ENCODE measurements around the gene ASB2.

ASB2 gene

DNA sequence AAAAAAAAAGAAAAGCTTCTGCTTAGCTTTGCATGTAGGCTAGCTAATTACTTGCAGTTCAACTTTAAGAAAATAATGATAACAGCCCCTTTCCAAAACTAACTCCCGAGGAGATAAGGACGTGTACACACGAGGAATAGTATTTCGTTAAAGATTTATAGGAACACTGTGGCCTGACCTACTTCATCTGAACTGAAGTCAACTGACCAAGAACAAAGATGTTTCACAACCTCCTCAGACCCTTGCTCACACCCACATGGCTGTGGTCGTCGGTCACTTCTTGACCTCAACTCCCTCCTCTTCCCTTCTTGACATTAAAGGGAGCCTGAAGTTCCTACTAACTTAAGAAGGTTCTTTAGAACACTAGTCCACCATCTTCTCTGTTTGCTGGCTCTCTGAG lies 74.6 kb downstream of the ASB2 start:
- TF ChIP-seq FOXP2 (optimal IDR thresholded peaks at IDR 0.05; ENCODE audit: borderline replicate concordance, extremely low read depth, extremely low read length, insufficient read depth) (no peak), SIN3A (IDR thresholded peaks at IDR 0.05; ENCODE audit: borderline replicate concordance, insufficient read depth, low read length) (no peak), TAF1 (IDR thresholded peaks at IDR 0.05; ENCODE audit: borderline replicate concordance, insufficient read depth, low read length) (no peak)
- TF ChIP-seq, protein P1, sequence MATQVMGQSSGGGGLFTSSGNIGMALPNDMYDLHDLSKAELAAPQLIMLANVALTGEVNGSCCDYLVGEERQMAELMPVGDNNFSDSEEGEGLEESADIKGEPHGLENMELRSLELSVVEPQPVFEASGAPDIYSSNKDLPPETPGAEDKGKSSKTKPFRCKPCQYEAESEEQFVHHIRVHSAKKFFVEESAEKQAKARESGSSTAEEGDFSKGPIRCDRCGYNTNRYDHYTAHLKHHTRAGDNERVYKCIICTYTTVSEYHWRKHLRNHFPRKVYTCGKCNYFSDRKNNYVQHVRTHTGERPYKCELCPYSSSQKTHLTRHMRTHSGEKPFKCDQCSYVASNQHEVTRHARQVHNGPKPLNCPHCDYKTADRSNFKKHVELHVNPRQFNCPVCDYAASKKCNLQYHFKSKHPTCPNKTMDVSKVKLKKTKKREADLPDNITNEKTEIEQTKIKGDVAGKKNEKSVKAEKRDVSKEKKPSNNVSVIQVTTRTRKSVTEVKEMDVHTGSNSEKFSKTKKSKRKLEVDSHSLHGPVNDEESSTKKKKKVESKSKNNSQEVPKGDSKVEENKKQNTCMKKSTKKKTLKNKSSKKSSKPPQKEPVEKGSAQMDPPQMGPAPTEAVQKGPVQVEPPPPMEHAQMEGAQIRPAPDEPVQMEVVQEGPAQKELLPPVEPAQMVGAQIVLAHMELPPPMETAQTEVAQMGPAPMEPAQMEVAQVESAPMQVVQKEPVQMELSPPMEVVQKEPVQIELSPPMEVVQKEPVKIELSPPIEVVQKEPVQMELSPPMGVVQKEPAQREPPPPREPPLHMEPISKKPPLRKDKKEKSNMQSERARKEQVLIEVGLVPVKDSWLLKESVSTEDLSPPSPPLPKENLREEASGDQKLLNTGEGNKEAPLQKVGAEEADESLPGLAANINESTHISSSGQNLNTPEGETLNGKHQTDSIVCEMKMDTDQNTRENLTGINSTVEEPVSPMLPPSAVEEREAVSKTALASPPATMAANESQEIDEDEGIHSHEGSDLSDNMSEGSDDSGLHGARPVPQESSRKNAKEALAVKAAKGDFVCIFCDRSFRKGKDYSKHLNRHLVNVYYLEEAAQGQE (IDR thresholded peaks at IDR 0.05; ENCODE audit: insufficient read depth in 1 of 2, low read depth in 2 of 2, low read length in 2 of 2), result no peak

- TF ChIP-seq TAF1 (IDR thresholded peaks at IDR 0.05; ENCODE audit: borderline replicate concordance, insufficient read depth, low read length) (no peak), FOXP2 (optimal IDR thresholded peaks at IDR 0.05; ENCODE audit: borderline replicate concordance, extremely low read depth, extremely low read length, insufficient read depth) (no peak), POLR2AphosphoS5 (IDR thresholded peaks at IDR 0.05; ENCODE audit: low read depth, low read length) (no peak), SIN3A (IDR thresholded peaks at IDR 0.05; ENCODE audit: borderline replicate concordance, insufficient read depth, low read length) (no peak)
- TF ChIP-seq, protein P1 (IDR thresholded peaks at IDR 0.05; ENCODE audit: insufficient read depth in 1 of 2, low read depth in 2 of 2, low read length in 2 of 2), result no peak
Observed at GRCh38 chr14:93898731-93899130, 77.6 kb downstream of the ASB2 start.

GRCh38 chr14:93898081-93898611 lies 78.2 kb downstream of the ASB2 start:
- TF ChIP-seq SIN3A (IDR thresholded peaks at IDR 0.05; ENCODE audit: borderline replicate concordance, insufficient read depth, low read length), result no peak

GRCh38 chr14:93897476-93897845 lies 78.9 kb downstream of the ASB2 start:
- TF ChIP-seq SIN3A (IDR thresholded peaks at IDR 0.05; ENCODE audit: borderline replicate concordance, insufficient read depth, low read length) (no peak), TAF1 (IDR thresholded peaks at IDR 0.05; ENCODE audit: borderline replicate concordance, insufficient read depth, low read length) (no peak), FOXP2 (optimal IDR thresholded peaks at IDR 0.05; ENCODE audit: borderline replicate concordance, extremely low read depth, extremely low read length, insufficient read depth) (no peak), POLR2AphosphoS5 (IDR thresholded peaks at IDR 0.05; ENCODE audit: low read depth, low read length) (no peak)
- TF ChIP-seq, protein P1 (IDR thresholded peaks at IDR 0.05; ENCODE audit: insufficient read depth in 1 of 2, low read depth in 2 of 2, low read length in 2 of 2), result no peak

DNA sequence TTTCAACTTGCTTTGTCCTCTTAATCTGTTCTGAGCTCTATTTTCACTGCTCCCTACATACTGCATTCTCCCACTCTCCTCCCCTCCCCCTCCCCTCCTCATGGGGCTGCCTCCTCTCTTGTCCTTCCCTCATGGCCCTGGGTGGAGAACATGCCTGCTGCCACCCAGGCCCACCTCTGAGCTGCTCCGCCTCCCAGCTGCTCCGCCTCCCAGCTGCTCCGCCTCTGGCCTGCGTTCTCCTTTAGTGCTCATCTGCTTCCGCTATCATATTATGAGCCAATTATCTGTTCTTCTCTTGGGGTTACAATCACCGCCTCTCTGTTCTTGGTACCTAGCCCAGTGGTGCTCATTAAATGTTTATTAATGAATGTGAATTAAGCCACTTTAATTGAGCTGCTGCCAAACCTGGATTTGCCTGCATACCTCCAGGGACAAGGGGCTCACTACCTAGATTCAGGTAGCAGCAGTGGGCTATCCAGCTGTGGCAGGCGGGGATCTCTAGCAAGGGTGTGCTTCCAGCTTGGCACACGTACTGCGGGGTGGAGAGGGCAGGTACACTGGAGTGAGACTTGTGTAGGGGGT lies 81.3 kb downstream of the ASB2 start:
- TF ChIP-seq POLR2AphosphoS5 (IDR thresholded peaks at IDR 0.05; ENCODE audit: low read depth, low read length), result no peak
- no peak for TF ChIP-seq FOXP2 (optimal IDR thresholded peaks at IDR 0.05; ENCODE audit: borderline replicate concordance, extremely low read depth, extremely low read length, insufficient read depth)
- TF ChIP-seq SIN3A (IDR thresholded peaks at IDR 0.05; ENCODE audit: borderline replicate concordance, insufficient read depth, low read length), result no peak
- TF ChIP-seq, protein P1 (IDR thresholded peaks at IDR 0.05; ENCODE audit: insufficient read depth in 1 of 2, low read depth in 2 of 2, low read length in 2 of 2), result no peak
- no peak for TF ChIP-seq TAF1 (IDR thresholded peaks at IDR 0.05; ENCODE audit: borderline replicate concordance, insufficient read depth, low read length)

Data from PFSK-1 (cell line).